Measurements from ENCODE around the gene MFN2.

DNA sequence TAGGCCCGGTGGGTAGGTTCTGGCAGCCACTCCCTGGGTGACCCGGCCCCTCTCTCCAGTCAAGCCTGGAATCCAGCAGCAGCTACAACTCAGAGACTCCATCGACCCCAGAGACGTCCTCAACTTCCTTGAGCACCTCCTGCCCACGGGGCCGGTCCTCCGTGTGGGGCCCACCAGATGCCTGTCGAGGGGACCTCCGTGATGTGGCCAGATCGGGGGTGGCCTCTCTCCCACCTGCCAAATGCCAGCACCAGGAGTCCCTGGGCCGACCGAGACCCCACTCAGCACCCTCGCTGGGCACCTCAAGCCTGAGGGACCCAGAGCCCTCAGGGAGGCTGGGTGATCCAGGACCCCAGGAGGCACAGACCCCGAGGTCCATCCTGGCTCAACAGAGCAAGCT is 41.8 kb downstream of the MFN2 start:
- TF ChIP-seq, protein P1, sequence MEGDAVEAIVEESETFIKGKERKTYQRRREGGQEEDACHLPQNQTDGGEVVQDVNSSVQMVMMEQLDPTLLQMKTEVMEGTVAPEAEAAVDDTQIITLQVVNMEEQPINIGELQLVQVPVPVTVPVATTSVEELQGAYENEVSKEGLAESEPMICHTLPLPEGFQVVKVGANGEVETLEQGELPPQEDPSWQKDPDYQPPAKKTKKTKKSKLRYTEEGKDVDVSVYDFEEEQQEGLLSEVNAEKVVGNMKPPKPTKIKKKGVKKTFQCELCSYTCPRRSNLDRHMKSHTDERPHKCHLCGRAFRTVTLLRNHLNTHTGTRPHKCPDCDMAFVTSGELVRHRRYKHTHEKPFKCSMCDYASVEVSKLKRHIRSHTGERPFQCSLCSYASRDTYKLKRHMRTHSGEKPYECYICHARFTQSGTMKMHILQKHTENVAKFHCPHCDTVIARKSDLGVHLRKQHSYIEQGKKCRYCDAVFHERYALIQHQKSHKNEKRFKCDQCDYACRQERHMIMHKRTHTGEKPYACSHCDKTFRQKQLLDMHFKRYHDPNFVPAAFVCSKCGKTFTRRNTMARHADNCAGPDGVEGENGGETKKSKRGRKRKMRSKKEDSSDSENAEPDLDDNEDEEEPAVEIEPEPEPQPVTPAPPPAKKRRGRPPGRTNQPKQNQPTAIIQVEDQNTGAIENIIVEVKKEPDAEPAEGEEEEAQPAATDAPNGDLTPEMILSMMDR (IDR thresholded peaks at IDR 0.05; ENCODE audit: borderline replicate concordance, extremely low read depth, low read length, poor library complexity, severe bottlenecking) = no peak
- TF ChIP-seq EZH2 (IDR thresholded peaks at IDR 0.05; ENCODE audit: borderline replicate concordance, low read depth, low read length, severe bottlenecking) = no peak
